Heart right ventricle (tissue), 16 donors: ENCODE measurements around the gene WAPL. TPM values are rescaled to one million over a fixed set of nuclear protein-coding genes. Genes with fewer than 3 reads are reported as not detected.
"Not testable (repeated sequence)": the region's sequence is repeated elsewhere in the genome, so short reads cannot be mapped to it uniquely, and the experiment has no call there.

Experiments
- ATAC-seq, 8 donors: fragments of 200-7000 bp; cut with Tn5 transposase; one replicate each; pipeline ENCODE4 v1.9.1; 2020; ENCODE audit warnings: mild to moderate bottlenecking in 8 of 8, moderate library complexity in 8 of 8, moderate number of reproducible peaks in 1 of 8
- DNase-seq, 2 donors: peaks; one replicate each; pipeline ENCODE4 v3.0.0-alpha.2; 2020
- H3K27ac ChIP-seq, 10 donors: fragments of 200-600 bp; sonication (generic) in 2 of 10; one replicate each; pipeline versions ENCODE4 v1.5.0 to v1.8.0; 2020 to 2022; ENCODE audit warnings: mild to moderate bottlenecking in 3 of 10
- H3K27me3 ChIP-seq, 7 donors: fragments of 200-600 bp; one replicate each; pipeline ENCODE4 v1.8.0; 2021 to 2022; ENCODE audit warnings: mild to moderate bottlenecking in 2 of 7
- H3K36me3 ChIP-seq, 9 donors: fragments of 200-600 bp; sonication (generic) in 1 of 9; one replicate each; pipeline versions ENCODE4 v1.5.0 to v1.8.0; 2020 to 2022; ENCODE audit warnings: mild to moderate bottlenecking in 2 of 9
- H3K4me1 ChIP-seq, 9 donors: fragments of 200-600 bp; sonication (generic) in 1 of 9; one replicate each; pipeline versions ENCODE4 v1.5.0 to v1.8.0; 2020 to 2022; ENCODE audit warnings: mild to moderate bottlenecking in 4 of 9
- H3K4me3 ChIP-seq, 10 donors: fragments of 200-600 bp; sonication (generic) in 2 of 10; one replicate each; pipeline versions ENCODE4 v1.5.0 to v1.8.0; 2020 to 2022; ENCODE audit warnings: mild to moderate bottlenecking in 7 of 10, moderate library complexity in 2 of 10
- H3K9me3 ChIP-seq, 11 donors: fragments of 200-600 bp in 10 of 11; sonication (generic) in 2 of 11; one replicate each; pipeline versions ENCODE4 v1.5.0 to v1.8.0; 2013 to 2022; ENCODE audit warnings: mild to moderate bottlenecking in 2 of 11, control low read depth in 1 of 11, moderate library complexity in 1 of 11
- CTCF ChIP-seq, 9 donors: fragments of 200-600 bp; sonication (generic) in 2 of 9; IDR thresholded peaks; one replicate each; pipeline versions ENCODE4 v1.5.0 to v1.8.0; 2021 to 2022; ENCODE audit warnings: antibody characterized with exemption in 9 of 9, mild to moderate bottlenecking in 5 of 9, moderate library complexity in 1 of 9
- WGBS, 2 donors: extraction: QIAGEN DNeasy Blood & Tissue Kit; methylation state at CpG; one replicate each; pipeline ENCODE4 v1.1.7; 2013; ENCODE audit warnings: inconsistent platforms in 1 of 2; 5-methylcytosine and 5-hydroxymethylcytosine counted together
- intact Hi-C, 10 donors: fragments of 100-400 bp; cut with DNase I; formaldehyde crosslinking; loops; one replicate each; pipeline versions ENCODE4 v1.11.1 to v1.14.2; 2022
- long read RNA-seq, 3 donors: library from polyadenylated mRNA; unstranded; transcript quantifications; one replicate each; pipeline ENCODE4 v2.0.0, GENCODE V29; 2020 to 2021
- polyA plus RNA-seq, 2 donors: library from polyadenylated mRNA; stranded (reverse); fragments of 200-250 nt; gene quantifications; one replicate each; pipeline ENCODE4 v1.2.3, GENCODE V29; 2013
- total RNA-seq, 10 donors: library from RNA; stranded (reverse); fragmentation: NEBNext Ultra II Directional in 3 of 10; extraction: Animal tissue kit (Norgen Biotek cat#: 25700) in 3 of 10; gene quantifications; one replicate each; pipeline versions ENCODE4 v1.2.1 to v1.2.4, GENCODE V29; 2021 to 2023
- donor health status: Arrhythmogenic right ventricular cardiomyopathy.
- donor health status: ischemic (EF 13 %, LVEDD 7.1; RV severe dilation, severe dysfunction).
- donor health status: healthy with polysubstance abuse.
- donor health status: DM: no; HTN: yes; CAD: no.
- donor health status: DM: no; HTN: no; CAD: no.
- donor health status: ischemic (EF 25% LVEDD 6.9; RV normal size, moderate dysfunction).
- donor health status: ischemic (EF 25% LVEDD 5.7; RV mildly dilated, moderate dysfunction).
- donor health status: healthy.
- donor health status: DM: yes; HTN: yes; CAD: no.
- donor health status: Ischemic cardiomyopathy.
- donor health status: ischemic (EF 35%, LVEDD 5.7; RV mildly dilated, moderate dysfunction).
- donor health status: nonischemic (EF 11% LVEDD 7.7; RV severe dilation, severe dysfunction).
- donor health status: DM: yes; HTN: yes; CAD: no.
- donor health status: PGD.
- donor health status: ischemic (EF 29% LVEDD 5.4; RV normal size, mild dysfunction).
- donor health status: nonischemic (EF 23%, LVEDD 6.1; RV moderate dilation, normal function).

WAPL gene
- total RNA-seq (10 to 100 TPM; 18.5 to 29.5 (median 25.1) TPM), polyA plus RNA-seq (10 to 100 TPM; 10.0 to 10.8 TPM)
- long read RNA-seq, donor 1, full-length matches to known transcripts: 17 of 58 reads
- long read RNA-seq, donor 1, partial matches to known transcripts: 30 of 58 reads
- long read RNA-seq, donor 1, other reads (novel, unspliced or antisense): 11 of 58 reads
- long read RNA-seq, donor 2, full-length matches to known transcripts: 22 of 53 reads
- long read RNA-seq, donor 2, partial matches to known transcripts: 26 of 53 reads
- long read RNA-seq, donor 2, other reads (novel, unspliced or antisense): 5 of 53 reads
- long read RNA-seq, donor 3, partial matches to known transcripts: 44 of 57 reads
- long read RNA-seq, donor 3, other reads (novel, unspliced or antisense): 13 of 57 reads

DNA sequence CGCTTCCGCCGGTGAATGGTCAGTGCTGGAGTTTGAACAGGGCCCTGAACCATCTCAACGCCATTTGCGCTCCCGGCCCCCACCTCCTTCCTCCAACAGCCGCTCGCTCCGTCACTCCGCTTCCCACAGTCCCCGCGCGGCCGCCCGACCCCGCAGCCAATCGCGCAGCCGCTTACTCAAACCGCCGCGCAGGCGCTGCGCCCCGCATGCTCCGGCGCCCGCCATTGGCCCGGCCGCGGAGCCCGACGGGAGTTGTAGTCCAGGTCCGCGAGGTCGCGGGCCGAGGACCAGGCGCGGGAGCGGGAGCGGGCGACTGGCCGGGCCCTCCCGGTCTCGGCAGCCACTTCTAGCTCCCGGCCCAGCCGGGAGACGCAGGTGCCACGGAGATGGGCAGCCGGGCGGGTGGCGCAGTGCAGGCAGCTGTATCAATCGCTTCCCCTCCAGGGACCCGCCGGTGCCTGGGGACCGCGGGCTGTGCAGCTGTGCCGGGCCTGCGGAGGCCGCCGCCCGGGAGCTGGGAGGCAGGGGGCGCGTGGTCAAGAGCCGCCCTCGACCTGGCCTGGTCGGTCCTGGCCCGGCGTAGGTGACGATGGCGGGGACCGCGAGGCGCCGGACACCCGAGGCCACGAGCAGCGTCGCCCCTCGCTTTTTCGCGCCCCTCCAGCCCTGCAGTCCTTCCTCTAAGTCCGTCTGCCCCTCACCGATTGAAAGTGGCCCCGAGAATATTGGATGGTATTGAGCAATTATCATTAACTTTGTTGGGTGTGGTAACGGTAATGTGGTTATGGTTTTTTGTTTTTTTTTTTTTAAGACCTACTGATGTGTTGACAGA is at the start of gene WAPL:
WAPL (minus strand) TSS at position 115 of the 832 bp plus-strand sequence. CDS start 3,723 bp downstream, outside the sequence.
- TF ChIP-seq CTCF (IDR thresholded peaks at IDR 0.05): peak in 2 of 9 donors; percentile 12 to 28
- peak within 1 kb of the TSS; percentile 86 to 99 (median 96) for H3K27ac ChIP-seq
- DNase-seq: peak; percentile 95 to 96
- H3K36me3 ChIP-seq: peaks cover 0 to 19% (median 6%) of the 10 kb centered on the region in 9 donors
- intact Hi-C loops: loop anchor here in 2 of 10 donors (5.0 to 10.0 kb wide), 2 partner anchors 65 to 123 kb away; no protein-coding TSS in a partner anchor
- H3K4me1 ChIP-seq: peaks cover 7 to 65% (median 50%) of the 10 kb centered on the region in 9 donors
- 0% methylated on average over 85 to 87 of the region's 87 CpGs for WGBS, 2 donors
- no peaks in the 10 kb centered on the region for H3K9me3 ChIP-seq
- peak within 1 kb of the TSS; percentile 59 to 100 (median 96) for H3K4me3 ChIP-seq
- peak; percentile 98 to 99 (median 98) for ATAC-seq
- H3K27me3 ChIP-seq: no peaks in the 10 kb centered on the region

- no peak overlapping the region for H3K4me3 ChIP-seq
- peaks cover 0 to 15% (median 8%) of the 10 kb centered on the region in 11 donors for H3K9me3 ChIP-seq
- intact Hi-C loops: no loop called here
- DNase-seq (no peak), ATAC-seq (no peak)
- TF ChIP-seq CTCF (IDR thresholded peaks at IDR 0.05): no peak
- no peaks in the 10 kb centered on the region for H3K36me3 ChIP-seq
- no peaks in the 10 kb centered on the region for H3K27me3 ChIP-seq
- no peaks in the 10 kb centered on the region for H3K4me1 ChIP-seq
- H3K27ac ChIP-seq: no peak overlapping the region
These were observed 47.7 kb upstream of the WAPL start for GRCh38 chr10:86569335-86569734.

GRCh38 chr10:86566518-86566917 is 44.9 kb upstream of the WAPL start:
- H3K36me3 ChIP-seq, H3K27me3 ChIP-seq, H3K4me3 ChIP-seq, intact Hi-C loops, DNase-seq, H3K4me1 ChIP-seq, H3K27ac ChIP-seq, ATAC-seq: not testable (repeated sequence)
- 78 to 86% methylated on average over 2 of the region's 2 CpGs for WGBS, 2 donors
- H3K9me3 ChIP-seq: peaks cover 0 to 15% (median 8%) of the 10 kb centered on the region in 11 donors

DNA sequence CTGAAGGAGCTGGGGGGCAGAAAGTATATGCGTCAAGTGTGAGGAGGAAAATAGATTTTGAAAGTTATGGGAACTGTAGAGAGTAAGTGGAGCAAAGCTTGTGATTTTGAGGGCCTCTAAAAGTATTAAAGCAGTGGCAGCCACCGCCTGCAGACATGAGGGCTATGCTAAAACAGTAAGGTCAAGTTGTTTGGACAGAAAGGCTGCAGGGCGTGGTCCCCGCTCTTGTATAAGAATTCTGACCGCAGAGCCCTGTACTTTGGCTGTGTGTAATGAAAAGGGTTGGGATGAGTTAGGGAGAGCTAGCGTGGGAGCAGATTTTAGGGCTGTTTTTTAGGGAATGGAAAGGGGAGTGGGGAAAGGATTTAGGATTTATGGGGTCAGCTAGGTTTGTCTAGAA is 41.7 kb upstream of the WAPL start:
- H3K9me3 ChIP-seq, intact Hi-C loops, H3K27ac ChIP-seq, H3K4me3 ChIP-seq, H3K36me3 ChIP-seq, ATAC-seq, DNase-seq, H3K4me1 ChIP-seq, H3K27me3 ChIP-seq: not testable (repeated sequence)
- WGBS, 2 donors: 77 to 78% methylated on average over 6 of the region's 6 CpGs

DNA sequence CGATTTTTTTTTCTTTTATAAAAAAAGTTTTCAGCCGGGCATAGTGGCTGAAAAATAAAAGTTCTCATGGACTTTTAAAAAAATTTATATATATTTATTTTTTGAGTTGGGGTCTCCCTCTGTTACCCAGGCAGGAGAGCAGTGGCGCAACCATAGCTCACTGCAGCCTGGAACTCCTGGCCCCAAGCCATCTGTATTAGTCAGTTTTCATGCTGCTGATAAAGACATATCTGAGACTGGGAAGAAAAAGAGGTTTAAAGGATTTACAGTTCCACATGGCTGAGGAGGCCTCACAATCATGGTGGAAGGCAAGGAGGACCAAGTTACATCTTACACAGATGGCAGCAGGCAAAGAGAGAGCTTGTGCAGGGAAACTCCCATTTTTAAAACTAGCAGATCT is 37.1 kb upstream of the WAPL start:
- H3K4me3 ChIP-seq, H3K27ac ChIP-seq, H3K27me3 ChIP-seq, intact Hi-C loops, H3K36me3 ChIP-seq, ATAC-seq, DNase-seq, H3K9me3 ChIP-seq, H3K4me1 ChIP-seq: not testable (repeated sequence)
- WGBS, 2 donors: 79 to 88% methylated on average over 3 of the region's 3 CpGs
